ENCODE measurements around the gene SLC25A29.

Gene SLC25A29

DNA sequence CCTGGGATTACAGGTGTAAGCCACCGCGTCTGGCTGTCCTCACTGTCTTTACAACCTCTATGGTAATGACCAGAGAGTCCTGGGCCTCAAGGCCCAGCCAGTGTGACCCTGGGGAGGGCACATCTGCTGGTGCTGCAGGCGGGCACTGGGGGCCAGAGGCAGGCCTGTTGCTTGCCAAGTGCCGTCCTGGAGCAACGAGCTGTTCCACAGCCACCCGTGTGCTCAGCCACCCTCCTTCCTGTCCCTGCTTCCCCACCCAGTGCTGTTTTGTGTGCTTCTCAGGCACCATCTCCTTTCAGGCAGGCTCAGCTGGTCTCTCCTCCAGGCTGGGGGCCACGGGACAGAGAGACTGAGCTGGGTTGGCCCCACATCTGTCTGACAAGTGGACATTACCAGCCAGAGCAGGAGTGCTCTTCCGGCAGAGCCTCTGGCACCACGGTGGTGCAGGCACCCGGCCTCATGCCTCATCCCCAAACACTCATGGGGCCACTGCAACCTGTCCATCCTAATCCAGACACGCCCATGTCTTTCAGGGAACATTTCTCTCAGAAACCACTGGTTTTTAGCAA lies 25.9 kb upstream of the SLC25A29 start:
- TF ChIP-seq, protein P1, sequence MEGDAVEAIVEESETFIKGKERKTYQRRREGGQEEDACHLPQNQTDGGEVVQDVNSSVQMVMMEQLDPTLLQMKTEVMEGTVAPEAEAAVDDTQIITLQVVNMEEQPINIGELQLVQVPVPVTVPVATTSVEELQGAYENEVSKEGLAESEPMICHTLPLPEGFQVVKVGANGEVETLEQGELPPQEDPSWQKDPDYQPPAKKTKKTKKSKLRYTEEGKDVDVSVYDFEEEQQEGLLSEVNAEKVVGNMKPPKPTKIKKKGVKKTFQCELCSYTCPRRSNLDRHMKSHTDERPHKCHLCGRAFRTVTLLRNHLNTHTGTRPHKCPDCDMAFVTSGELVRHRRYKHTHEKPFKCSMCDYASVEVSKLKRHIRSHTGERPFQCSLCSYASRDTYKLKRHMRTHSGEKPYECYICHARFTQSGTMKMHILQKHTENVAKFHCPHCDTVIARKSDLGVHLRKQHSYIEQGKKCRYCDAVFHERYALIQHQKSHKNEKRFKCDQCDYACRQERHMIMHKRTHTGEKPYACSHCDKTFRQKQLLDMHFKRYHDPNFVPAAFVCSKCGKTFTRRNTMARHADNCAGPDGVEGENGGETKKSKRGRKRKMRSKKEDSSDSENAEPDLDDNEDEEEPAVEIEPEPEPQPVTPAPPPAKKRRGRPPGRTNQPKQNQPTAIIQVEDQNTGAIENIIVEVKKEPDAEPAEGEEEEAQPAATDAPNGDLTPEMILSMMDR (IDR thresholded peaks at IDR 0.05; ENCODE audit: low read depth, low read length) = no peak
- no peak overlapping the region for H3K4me3 ChIP-seq (replicated peaks in 1 of 2; ENCODE audit: low read depth in 2 of 2, low read length in 2 of 2)
- no peak for DNase-seq (ENCODE audit: low read depth in 2 of 2)

DNA sequence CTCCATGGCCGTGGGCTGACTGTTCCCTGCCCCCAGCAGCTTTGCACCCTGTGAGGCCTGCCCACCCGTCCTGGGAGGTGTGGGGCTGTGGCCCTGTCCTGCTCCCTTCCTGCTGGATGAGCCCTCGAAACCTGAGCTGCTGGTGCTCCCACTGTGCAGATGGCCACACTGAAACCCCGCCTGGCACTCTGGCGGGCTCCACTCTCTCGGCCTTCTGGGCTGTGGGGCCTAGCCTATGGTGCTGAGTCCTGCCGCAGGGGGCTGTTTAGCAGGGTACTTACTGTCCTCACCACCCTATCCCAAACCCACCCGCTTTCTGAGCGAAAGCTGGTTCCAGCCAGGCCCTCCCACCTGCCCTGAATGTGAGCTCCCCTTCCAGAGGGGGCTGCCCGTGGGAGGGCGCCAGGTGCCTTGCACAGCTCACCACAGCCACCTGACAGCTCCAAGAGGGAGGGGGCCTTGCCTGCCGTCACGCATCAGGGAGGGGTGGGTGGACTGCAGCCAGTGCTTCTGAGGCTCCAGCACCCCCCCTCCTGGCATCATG lies 24.2 kb upstream of the SLC25A29 start:
- DNase-seq (ENCODE audit: low read depth in 2 of 2) = no peak
- H3K4me3 ChIP-seq (replicated peaks in 1 of 2; ENCODE audit: low read depth in 2 of 2, low read length in 2 of 2) = no peak overlapping the region
- TF ChIP-seq, protein P1 (IDR thresholded peaks at IDR 0.05; ENCODE audit: low read depth, low read length) = no peak

DNA sequence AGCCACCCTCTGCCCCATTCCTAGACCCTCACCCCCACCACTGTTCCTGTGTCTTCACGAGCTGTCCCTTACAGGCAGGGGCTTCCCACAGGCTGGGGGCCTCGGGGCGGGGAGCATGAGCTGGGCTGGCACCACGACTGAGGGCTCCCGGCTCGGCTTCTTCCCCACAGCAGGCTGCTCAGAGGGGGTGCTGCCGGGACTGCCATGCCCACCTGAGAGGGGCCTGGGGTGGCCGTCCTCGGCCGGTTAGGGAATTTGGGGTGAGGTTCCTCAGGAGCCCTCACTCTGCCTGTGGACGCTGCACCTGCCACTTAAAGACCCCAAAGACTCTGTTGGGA lies 23.7 kb upstream of the SLC25A29 start:
- H3K4me3 ChIP-seq (replicated peaks in 1 of 2; ENCODE audit: low read depth in 2 of 2, low read length in 2 of 2) = no peak overlapping the region
- no peak for DNase-seq (ENCODE audit: low read depth in 2 of 2)
- TF ChIP-seq, protein P1 (IDR thresholded peaks at IDR 0.05; ENCODE audit: low read depth, low read length) = no peak

DNA sequence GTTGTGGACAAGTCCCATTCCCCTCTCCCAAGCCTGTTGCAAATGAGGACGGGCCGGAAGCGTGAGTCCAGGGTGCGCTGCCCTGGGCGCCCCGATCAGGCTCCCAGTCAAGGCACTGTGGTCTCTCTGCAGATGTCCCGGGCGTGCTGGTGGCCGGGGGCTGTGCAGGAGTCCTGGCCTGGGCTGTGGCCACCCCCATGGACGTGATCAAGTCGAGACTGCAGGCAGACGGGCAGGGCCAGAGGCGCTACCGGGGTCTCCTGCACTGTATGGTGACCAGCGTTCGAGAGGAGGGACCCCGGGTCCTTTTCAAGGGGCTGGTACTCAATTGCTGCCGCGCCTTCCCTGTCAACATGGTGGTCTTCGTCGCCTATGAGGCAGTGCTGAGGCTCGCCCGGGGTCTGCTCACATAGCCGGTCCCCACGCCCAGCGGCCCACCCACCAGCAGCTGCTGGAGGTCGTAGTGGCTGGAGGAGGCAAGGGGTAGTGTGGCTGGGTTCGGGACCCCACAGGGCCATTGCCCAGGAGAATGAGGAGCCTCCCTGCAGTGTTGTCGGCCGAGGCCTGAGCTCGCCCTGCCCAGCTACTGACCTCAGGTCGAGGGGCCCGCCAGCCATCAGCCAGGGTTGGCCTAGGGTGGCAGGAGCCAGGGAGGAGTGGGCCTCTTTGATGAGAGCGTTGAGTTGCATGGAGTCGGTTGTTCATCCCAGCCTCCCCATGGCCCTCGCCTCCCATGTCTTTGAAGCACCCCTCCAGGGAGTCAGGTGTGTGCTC lies 23.2 kb upstream of the SLC25A29 start:
- TF ChIP-seq, protein P1 (IDR thresholded peaks at IDR 0.05; ENCODE audit: low read depth, low read length) = no peak
- H3K4me3 ChIP-seq (replicated peaks in 1 of 2; ENCODE audit: low read depth in 2 of 2, low read length in 2 of 2) = no peak overlapping the region
- DNase-seq (ENCODE audit: low read depth in 2 of 2) = no peak

DNA sequence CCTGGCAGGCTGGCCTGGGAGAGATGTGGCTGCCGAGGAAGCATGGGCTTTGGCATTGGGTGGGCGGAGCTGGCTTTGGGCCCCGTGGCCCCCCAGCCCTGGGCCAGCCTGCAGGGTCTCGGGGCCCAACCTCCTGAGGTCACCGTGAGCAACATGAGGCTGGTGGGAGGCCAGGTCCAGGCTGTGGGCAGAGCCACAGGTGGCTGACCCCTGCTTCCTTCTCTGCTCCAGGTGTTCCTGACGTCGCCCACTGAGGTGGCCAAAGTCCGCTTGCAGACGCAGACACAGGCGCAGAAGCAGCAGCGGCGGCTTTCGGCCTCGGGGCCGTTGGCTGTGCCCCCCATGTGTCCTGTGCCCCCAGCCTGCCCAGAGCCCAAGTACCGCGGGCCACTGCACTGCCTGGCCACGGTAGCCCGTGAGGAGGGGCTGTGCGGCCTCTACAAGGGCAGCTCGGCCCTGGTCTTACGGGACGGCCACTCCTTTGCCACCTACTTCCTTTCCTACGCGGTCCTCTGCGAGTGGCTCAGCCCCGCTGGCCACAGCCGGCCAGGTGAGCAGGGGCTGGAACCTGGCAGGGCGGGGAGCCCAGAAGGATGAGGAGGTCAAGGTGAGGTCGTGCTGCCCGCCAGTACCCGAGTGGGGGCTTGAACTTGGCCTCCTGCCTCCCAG lies 22.4 kb upstream of the SLC25A29 start:
- H3K4me3 ChIP-seq (replicated peaks in 1 of 2; ENCODE audit: low read depth in 2 of 2, low read length in 2 of 2) = no peak overlapping the region
- DNase-seq (ENCODE audit: low read depth in 2 of 2) = no peak
- TF ChIP-seq, protein P1 (IDR thresholded peaks at IDR 0.05; ENCODE audit: low read depth, low read length) = no peak

DNA sequence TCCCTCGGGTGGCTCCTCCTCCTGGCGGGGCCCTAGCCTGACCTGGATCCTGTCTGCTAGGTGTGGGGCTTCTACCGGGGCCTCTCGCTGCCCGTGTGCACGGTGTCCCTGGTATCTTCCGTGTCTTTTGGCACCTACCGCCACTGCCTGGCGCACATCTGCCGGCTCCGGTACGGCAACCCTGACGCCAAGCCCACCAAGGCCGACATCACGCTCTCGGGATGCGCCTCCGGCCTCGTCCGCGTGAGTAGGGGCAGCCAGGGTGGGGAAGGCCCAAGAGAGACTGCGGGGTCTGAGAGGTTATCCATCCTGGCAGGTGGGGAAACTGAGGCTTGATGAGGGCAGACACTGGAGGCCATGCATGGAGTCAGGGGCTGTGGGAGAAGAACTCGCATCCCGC lies 20.9 kb upstream of the SLC25A29 start:
- no peak overlapping the region for H3K4me3 ChIP-seq (replicated peaks in 1 of 2; ENCODE audit: low read depth in 2 of 2, low read length in 2 of 2)
- no peak for DNase-seq (ENCODE audit: low read depth in 2 of 2)
- TF ChIP-seq, protein P1 (IDR thresholded peaks at IDR 0.05; ENCODE audit: low read depth, low read length) = no peak
